ENCODE results near the gene TBC1D10B. TPM values are rescaled to one million over a fixed set of nuclear protein-coding genes. Genes with fewer than 3 reads are reported as not detected.

Gene TBC1D10B
- total and polyA plus RNA-seq, 9 donors, result 18.4 to 46.9 (median 35.2) TPM

GRCh38 chr16:30368792-30369090 lies 1.6 kb downstream of the TBC1D10B start:
- H3K36me3 ChIP-seq, result no peaks in the 10 kb centered on the region
- peak overlapping the region; percentile 72 for H3K4me3 ChIP-seq
- no peaks in the 10 kb centered on the region for H3K27me3 ChIP-seq
- TF ChIP-seq, protein P1, sequence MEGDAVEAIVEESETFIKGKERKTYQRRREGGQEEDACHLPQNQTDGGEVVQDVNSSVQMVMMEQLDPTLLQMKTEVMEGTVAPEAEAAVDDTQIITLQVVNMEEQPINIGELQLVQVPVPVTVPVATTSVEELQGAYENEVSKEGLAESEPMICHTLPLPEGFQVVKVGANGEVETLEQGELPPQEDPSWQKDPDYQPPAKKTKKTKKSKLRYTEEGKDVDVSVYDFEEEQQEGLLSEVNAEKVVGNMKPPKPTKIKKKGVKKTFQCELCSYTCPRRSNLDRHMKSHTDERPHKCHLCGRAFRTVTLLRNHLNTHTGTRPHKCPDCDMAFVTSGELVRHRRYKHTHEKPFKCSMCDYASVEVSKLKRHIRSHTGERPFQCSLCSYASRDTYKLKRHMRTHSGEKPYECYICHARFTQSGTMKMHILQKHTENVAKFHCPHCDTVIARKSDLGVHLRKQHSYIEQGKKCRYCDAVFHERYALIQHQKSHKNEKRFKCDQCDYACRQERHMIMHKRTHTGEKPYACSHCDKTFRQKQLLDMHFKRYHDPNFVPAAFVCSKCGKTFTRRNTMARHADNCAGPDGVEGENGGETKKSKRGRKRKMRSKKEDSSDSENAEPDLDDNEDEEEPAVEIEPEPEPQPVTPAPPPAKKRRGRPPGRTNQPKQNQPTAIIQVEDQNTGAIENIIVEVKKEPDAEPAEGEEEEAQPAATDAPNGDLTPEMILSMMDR (IDR thresholded peaks at IDR 0.05), result no peak
- TF ChIP-seq EP300 (IDR thresholded peaks at IDR 0.05) (no peak), POLR2A (IDR thresholded peaks at IDR 0.05) (no peak)
- intact Hi-C loops (cut with DNase I), result loop anchor here in 1 of 4 donors (5.0 kb wide), 1 partner anchor 39 kb away; the partner anchor contains the start of gene ZNF771
- no peaks in the 10 kb centered on the region for H3K9me3 ChIP-seq
- no peak for DNase-seq
- H3K27ac ChIP-seq, result peak overlapping the region; percentile 1 to 17
- WGBS, 3 donors, result 0 to 8% (median 5%) methylated on average over 4 of the region's 4 CpGs
- H3K4me1 ChIP-seq (ENCODE audit: insufficient read depth), result peaks cover 6% of the 10 kb centered on the region

DNA sequence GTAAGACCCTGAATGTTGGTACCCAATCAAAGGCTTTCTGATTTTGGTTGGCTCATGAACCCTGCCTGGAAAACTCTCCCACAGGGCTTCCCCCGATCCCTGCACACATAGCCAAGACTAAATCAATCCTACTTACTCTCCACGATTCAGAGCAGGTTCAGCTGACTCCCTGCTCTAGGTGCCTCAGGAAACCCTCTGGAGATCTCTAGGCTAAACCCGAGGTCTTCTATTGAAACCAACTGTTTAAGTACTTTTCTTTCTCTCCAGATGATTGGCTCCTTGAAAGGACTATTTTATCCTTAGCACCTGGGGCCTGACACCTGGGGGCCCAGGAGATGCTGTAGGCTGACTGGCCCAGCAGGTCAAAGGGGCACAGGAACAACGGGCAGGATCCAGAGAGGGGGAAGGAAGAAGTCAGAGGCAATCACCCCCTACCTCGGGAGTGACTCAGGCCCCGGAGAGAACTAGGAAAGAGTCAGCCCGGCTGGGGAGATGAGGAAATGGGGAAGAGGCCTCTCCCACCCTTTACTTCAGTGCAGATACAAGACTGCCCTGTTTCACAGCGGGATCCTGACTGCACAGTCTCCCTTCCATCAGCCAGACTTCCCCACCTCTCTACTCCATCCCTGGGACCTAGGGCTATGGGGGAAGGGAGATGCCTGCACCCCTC lies 2.0 kb downstream of the TBC1D10B start:
- Histone ChIP-seq H3K4me3 (peak overlapping the region; percentile 72), H3K9me3 (no peaks in the 10 kb centered on the region), H3K36me3 (no peaks in the 10 kb centered on the region), H3K27ac (peak overlapping the region; percentile 1 to 17), H3K27me3 (no peaks in the 10 kb centered on the region), H3K4me1 (ENCODE audit: insufficient read depth) (peaks cover 6% of the 10 kb centered on the region)
- intact Hi-C loops (cut with DNase I), result loop anchor here in 1 of 4 donors (5.0 kb wide), 1 partner anchor 39 kb away; the partner anchor contains the start of gene ZNF771
- DNase-seq, result peak in 1 of 5 donors; percentile 27
- no peak for TF ChIP-seq POLR2A (IDR thresholded peaks at IDR 0.05)
- TF ChIP-seq EP300 (IDR thresholded peaks at IDR 0.05), result no peak
- TF ChIP-seq, protein P1 (IDR thresholded peaks at IDR 0.05), result no peak
- 1 to 4% (median 2%) methylated on average over 8 of the region's 8 CpGs for WGBS, 3 donors

- WGBS, 3 donors, result 45 to 62% (median 53%) methylated on average over 10 of the region's 10 CpGs
- H3K4me1 ChIP-seq (ENCODE audit: insufficient read depth), result peaks cover 6% of the 10 kb centered on the region
Measured at GRCh38 chr16:30367349-30368009, 2.8 kb downstream of the TBC1D10B start.

DNA sequence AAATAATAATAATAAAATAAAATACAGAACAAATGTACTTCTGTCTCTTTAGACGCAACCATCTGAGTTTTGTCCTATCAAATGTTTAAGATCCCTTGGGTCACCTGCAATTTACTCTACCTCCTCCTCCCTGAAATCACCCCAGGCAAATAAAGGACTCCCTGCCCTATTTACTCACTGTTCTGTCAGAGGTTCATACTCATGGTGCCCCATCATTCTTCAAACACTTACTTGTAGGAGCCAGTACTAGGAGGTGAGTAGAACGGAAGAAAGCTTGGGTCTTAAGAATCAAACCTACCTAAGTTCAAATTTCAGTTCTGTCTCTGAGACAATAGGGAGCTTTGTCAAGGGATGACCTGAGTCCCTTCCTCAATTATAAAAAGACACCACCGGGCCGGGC lies 3.8 kb downstream of the TBC1D10B start:
- 74 to 83% (median 75%) methylated on average over 4 of the region's 4 CpGs for WGBS, 3 donors
- Histone ChIP-seq H3K27me3 (no peaks in the 10 kb centered on the region), H3K27ac (no peak overlapping the region), H3K9me3 (no peaks in the 10 kb centered on the region), H3K36me3 (no peaks in the 10 kb centered on the region), H3K4me1 (ENCODE audit: insufficient read depth) (peaks cover 5% of the 10 kb centered on the region), H3K4me3 (no peak overlapping the region)
- intact Hi-C loops (cut with DNase I), result loop anchor here in 1 of 4 donors (5.0 kb wide), 1 partner anchor 41 kb away; the partner anchor contains the start of gene ZNF771
- TF ChIP-seq POLR2A (IDR thresholded peaks at IDR 0.05) (no peak), EP300 (IDR thresholded peaks at IDR 0.05) (no peak)
- TF ChIP-seq, protein P1 (IDR thresholded peaks at IDR 0.05), result no peak
- DNase-seq, result no peak

More at GRCh38 chr16:30367349-30368009, 2.8 kb downstream of the TBC1D10B start:
- no peak for DNase-seq
- TF ChIP-seq EP300 (IDR thresholded peaks at IDR 0.05) (no peak), POLR2A (IDR thresholded peaks at IDR 0.05) (no peak)
- TF ChIP-seq, protein P1 (IDR thresholded peaks at IDR 0.05), result no peak
- peak overlapping the region; percentile 72 for H3K4me3 ChIP-seq
- H3K9me3 ChIP-seq, result no peaks in the 10 kb centered on the region
- H3K36me3 ChIP-seq, result no peaks in the 10 kb centered on the region
- no peaks in the 10 kb centered on the region for H3K27me3 ChIP-seq
- intact Hi-C loops (cut with DNase I), result loop anchor here in 1 of 4 donors (5.0 kb wide), 1 partner anchor 40 kb away; the partner anchor contains the start of gene ZNF771
- H3K27ac ChIP-seq, result peak overlapping the region in 1 of 2 donors; percentile 25

All from ovary (tissue), 9 donors.